NCI-H2196 (cell line): ENCODE measurements around the gene CYP2E1.
"Not testable (repeated sequence)": the region's sequence is repeated elsewhere in the genome, so short reads cannot be mapped to it uniquely, and the experiment has no call there.

ENCODE experiments used
- DNase-seq: peaks from one replicate; lab custom pipeline; 2025; ENCODE audit not compliant: unreplicated experiment; lab: John Stamatoyannopoulos, UW

The CYP2E1 gene

DNA sequence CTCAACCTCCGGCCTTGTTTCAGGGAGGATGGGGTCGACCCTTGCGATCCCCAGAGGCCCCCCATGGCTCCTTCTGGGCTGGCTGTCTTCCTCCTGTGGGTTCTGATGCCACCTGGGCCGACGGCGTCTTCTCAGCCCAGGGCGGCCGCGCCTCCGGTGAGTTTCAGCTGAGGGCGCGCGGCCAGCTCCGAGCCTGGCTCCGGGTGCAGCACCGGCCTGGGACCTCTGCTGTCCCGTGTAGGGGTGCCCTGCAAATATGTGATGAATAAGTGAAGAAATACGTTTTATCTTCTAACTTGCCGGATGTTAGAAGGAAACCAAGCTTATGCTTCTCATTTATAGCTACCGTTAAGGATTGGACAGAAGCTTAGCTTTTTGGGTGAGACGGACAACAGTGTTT, 42.6 kb downstream of the CYP2E1 start:
- not testable (repeated sequence) for DNase-seq

GRCh38 chr10:133572055-133572454, 44.9 kb downstream of the CYP2E1 start:
- not testable (repeated sequence) for DNase-seq

DNA sequence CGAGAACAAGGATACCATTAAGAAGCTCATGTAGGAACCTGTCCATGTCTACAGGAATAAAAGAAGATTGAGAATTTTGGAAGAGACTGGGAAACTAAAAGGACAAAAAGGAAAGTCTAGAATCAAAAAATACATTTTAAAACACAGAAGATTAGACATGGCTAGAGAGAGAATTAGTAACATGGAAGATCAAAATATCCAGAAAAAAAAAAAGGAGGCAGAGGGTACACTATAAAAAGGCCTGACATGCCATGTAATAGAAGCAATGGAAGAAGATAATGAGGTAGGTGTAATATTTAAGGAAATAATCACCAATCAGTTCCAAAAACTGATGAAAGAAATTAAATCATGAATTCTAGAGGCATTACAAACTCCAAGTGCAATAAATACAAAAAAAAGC, 46.3 kb downstream of the CYP2E1 start:
- not testable (repeated sequence) for DNase-seq

GRCh38 chr10:133577037-133577436, 49.9 kb downstream of the CYP2E1 start:
- not testable (repeated sequence) for DNase-seq
